HCT116 (cell line): Measurements from ENCODE around the gene PCTP. TPM values are rescaled to one million over a fixed set of nuclear protein-coding genes. Genes with fewer than 3 reads are reported as not detected.

Experiments used
- ATAC-seq: fragments of 200-7000 bp; cut with Tn5 transposase; 2 replicates; pipeline ENCODE4 v1.9.1; 2020; ENCODE audit warnings: mild to moderate bottlenecking, moderate library complexity
- BruUV-seq: library from RNA; stranded (reverse); fragments of 400-500 nt; replicated peaks from 2 replicates; lab custom pipeline; 2021; lab: Mats Ljungman, UMichigan
- CTCF ChIA-PET: fragments of 300-600 bp; sonication (Branson Sonifier 250); formaldehyde crosslinking; loops from one replicate; lab custom pipeline; 2021; ENCODE audit warnings: antibody characterized with exemption; lab: Charles Lee
- POLR2A ChIA-PET: fragments of 300-600, 350-600 bp; sonication (Branson Sonifier 250); formaldehyde crosslinking; loops from one replicate; lab custom pipeline; 2021; ENCODE audit warnings: antibody characterized with exemption; lab: Charles Lee
- RAD21 ChIA-PET, 2 experiments: fragments of 300-600 bp; sonication (Branson Sonifier 250); formaldehyde crosslinking; loops; one replicate each; lab custom pipeline; 2023; ENCODE audit warnings: low total read pairs in 2 of 2; ENCODE audit not compliant: uncharacterized antibody in 2 of 2, unreplicated experiment in 2 of 2, low non-redundant PET in 1 of 2; lab: Charles Lee
- DNase-seq: peaks from one replicate; pipeline ENCODE4 v3.0.0-alpha.2; 2010; ENCODE audit warnings: low read depth, low spot score
- H2AFZ ChIP-seq: fragments of 200-600 bp; shearing (Covaris generic), sonication (generic); 2 replicates; pipeline ENCODE4 v1.6.1; 2017; ENCODE audit warnings: low read depth, mixed run types, mixed read lengths, antibody characterized with exemption, low read length; ENCODE audit not compliant: poor library complexity, severe bottlenecking
- H3K27ac ChIP-seq: 2 replicates; pipeline ENCODE4 v1.5.1; 2012; ENCODE audit warnings: low read depth, low read length
- H3K27me3 ChIP-seq: fragments of 200-600 bp; sonication (generic); 2 replicates; pipeline ENCODE4 v1.6.1; 2016; ENCODE audit warnings: mixed run types, low read length, mixed read lengths; ENCODE audit not compliant: insufficient read depth
- H3K36me3 ChIP-seq, 2 experiments: fragments of 200-500 bp in 1 of 2; fragments of 200-600 bp in 1 of 2; sonication (Bioruptor generic) in 1 of 2; sonication (generic) in 1 of 2; 2 replicates each; pipeline versions ENCODE4 v1.5.1 to v1.6.1; 2014 to 2016; ENCODE audit warnings: low read length in 2 of 2, inconsistent platforms in 1 of 2, mixed read lengths in 1 of 2, mixed run types in 1 of 2; ENCODE audit not compliant: insufficient read depth in 2 of 2, control insufficient read depth in 1 of 2
- H3K4me1 ChIP-seq, 2 experiments: fragments of 200-600 bp in 1 of 2; sonication (generic) in 1 of 2; 2 replicates each; pipeline versions ENCODE4 v1.5.1 to v1.6.1; 2012 to 2017; ENCODE audit warnings: low read length in 2 of 2, inconsistent platforms in 1 of 2, mild to moderate bottlenecking in 1 of 2, mixed read lengths in 1 of 2, mixed run types in 1 of 2, moderate library complexity in 1 of 2; ENCODE audit not compliant: insufficient read depth in 2 of 2, control insufficient read depth in 1 of 2
- H3K4me2 ChIP-seq: fragments of 200-600 bp; sonication (generic); 2 replicates; pipeline ENCODE4 v1.6.1; 2017; ENCODE audit warnings: mixed run types, low read length, mixed read lengths
- H3K4me3 ChIP-seq, 2 experiments: fragments of 200-600 bp in 1 of 2; sonication (generic) in 1 of 2; replicated peaks in 1 of 2; 2 replicates each; pipeline ENCODE4 v1.5.1; 2011 to 2016; ENCODE audit warnings: low read length in 2 of 2, control low read depth in 1 of 2, low read depth in 1 of 2, mild to moderate bottlenecking in 1 of 2, mixed read lengths in 1 of 2, mixed run types in 1 of 2
- H3K79me2 ChIP-seq: fragments of 200-600 bp; sonication (generic); 2 replicates; pipeline ENCODE4 v1.6.1; 2017; ENCODE audit warnings: mild to moderate bottlenecking, mixed run types, low read length, moderate library complexity, mixed read lengths; ENCODE audit not compliant: insufficient read depth
- H3K9ac ChIP-seq: fragments of 200-600 bp; sonication (generic); 2 replicates; pipeline ENCODE4 v1.6.1; 2016; ENCODE audit warnings: low read length, mixed read lengths
- H3K9me2 ChIP-seq: fragments of 200-600 bp; sonication (generic), shearing (Covaris generic); 2 replicates; pipeline ENCODE4 v1.6.1; 2017; ENCODE audit warnings: mixed run types, mild to moderate bottlenecking, moderate library complexity; ENCODE audit not compliant: insufficient read depth
- H3K9me3 ChIP-seq, 2 experiments: fragments of 200-500 bp in 1 of 2; fragments of 200-600 bp in 1 of 2; sonication (Bioruptor generic) in 1 of 2; sonication (generic) in 1 of 2; 2 replicates each; pipeline ENCODE4 v1.6.1; 2014 to 2017; ENCODE audit warnings: low read length in 2 of 2, mixed read lengths in 2 of 2, inconsistent platforms in 1 of 2, low read depth in 1 of 2, mild to moderate bottlenecking in 1 of 2, mixed run types in 1 of 2, moderate library complexity in 1 of 2; ENCODE audit not compliant: control insufficient read depth in 1 of 2, insufficient read depth in 1 of 2
- H4K20me1 ChIP-seq: fragments of 200-600 bp; sonication (generic), shearing (Covaris generic); 2 replicates; pipeline ENCODE4 v1.6.1; 2017; ENCODE audit warnings: mixed run types, mild to moderate bottlenecking, moderate library complexity; ENCODE audit not compliant: insufficient read depth
- JUND ChIP-seq: IDR thresholded peaks from 2 replicates; pipeline ENCODE4 v1.6.1; 2012
- MAX ChIP-seq: IDR thresholded peaks from 2 replicates; pipeline ENCODE4 v1.6.1; 2012
- TCF7L2 ChIP-seq: IDR thresholded peaks from 2 replicates; pipeline ENCODE4 v1.7.0; 2011; ENCODE audit warnings: borderline replicate concordance, inconsistent platforms; ENCODE audit not compliant: insufficient read depth, insufficient read length; ENCODE audit errors: extremely low read depth
- intact Hi-C: fragments of 100-400 bp; cut with micrococcal nuclease; formaldehyde crosslinking; loops from 2 replicates; pipeline ENCODE4 v1.10.0; 2022
- total RNA-seq: library from RNA; stranded (reverse); gene quantifications from one replicate; pipeline ENCODE4 v1.2.1, GENCODE V29; 2021; ENCODE audit not compliant: unreplicated experiment

PCTP gene
- total RNA-seq, 1 experiment from 2014 or later = 16.3 TPM

GRCh38 chr17:55726440-55726839 lies 24.4 kb upstream of the PCTP start:
- Histone ChIP-seq H3K4me2 (no peak overlapping the region), H3K36me3 (no peaks in the 10 kb centered on the region), H3K4me3 (no peak overlapping the region), H4K20me1 (no peaks in the 10 kb centered on the region), H3K9me2 (no peaks in the 10 kb centered on the region), H3K9ac (no peak overlapping the region), H3K9me3 (no peaks in the 10 kb centered on the region), H2AFZ (no peak overlapping the region), H3K4me1 (no peaks in the 10 kb centered on the region), H3K27me3 (peaks cover 90% of the 10 kb centered on the region), H3K79me2 (no peaks in the 10 kb centered on the region), H3K27ac (no peak overlapping the region)
- POLR2A ChIA-PET = no interaction called here
- DNase-seq = no peak
- intact Hi-C loops = no loop called here
- ATAC-seq = no peak
- TF ChIP-seq JUND = no peak
- TF ChIP-seq TCF7L2 = peak; percentile 32
- CTCF ChIA-PET = interaction anchor here (1.0 to 1.9 kb wide), 2 partner anchors 8 to 9 kb away, joined by 3 to 6 read pairs; no protein-coding TSS in a partner anchor
- RAD21 ChIA-PET = no interaction called here
- no TSS peak for BruUV-seq

GRCh38 chr17:55727275-55727674 lies 23.6 kb upstream of the PCTP start:
- Histone ChIP-seq H3K27ac (no peak overlapping the region), H2AFZ (no peak overlapping the region), H3K36me3 (no peaks in the 10 kb centered on the region), H3K9me2 (no peaks in the 10 kb centered on the region), H3K4me2 (no peak overlapping the region), H3K4me1 (no peaks in the 10 kb centered on the region), H3K4me3 (no peak overlapping the region), H3K9ac (no peak overlapping the region), H3K27me3 (peaks cover 89% of the 10 kb centered on the region), H3K9me3 (no peaks in the 10 kb centered on the region), H3K79me2 (no peaks in the 10 kb centered on the region), H4K20me1 (no peaks in the 10 kb centered on the region)
- no TSS peak for BruUV-seq
- TF ChIP-seq MAX = no peak
- ChIA-PET RAD21 (no interaction called here), CTCF (interaction anchor here (1.9 kb wide), 1 partner anchor 8 kb away, joined by 6 read pairs; no protein-coding TSS in a partner anchor), POLR2A (no interaction called here)
- intact Hi-C loops = no loop called here
- ATAC-seq = no peak
- no peak for DNase-seq
